Neural crest cell (in vitro differentiated cells): Measurements from ENCODE around the gene CCNF. TPM values are rescaled to one million over a fixed set of nuclear protein-coding genes. Genes with fewer than 3 reads are reported as not detected.

Source experiments
- DNase-seq: peaks from one replicate; pipeline ENCODE4 v3.0.0; 2021; ENCODE audit warnings: low read depth, mixed read lengths, low spot score
- H3K27ac Mint-ChIP-seq: one replicate; pipeline ENCODE4 v1.8.0; 2021; ENCODE audit warnings: mild to moderate bottlenecking, mixed read lengths; ENCODE audit not compliant: unreplicated experiment
- H3K27me3 Mint-ChIP-seq: 2 replicates; pipeline ENCODE4 v1.8.0; 2021; ENCODE audit warnings: low read depth, mild to moderate bottlenecking, mixed read lengths
- H3K36me3 Mint-ChIP-seq: 2 replicates; pipeline ENCODE4 v1.8.0; 2021; ENCODE audit warnings: low read depth, mild to moderate bottlenecking, mixed read lengths
- H3K4me1 Mint-ChIP-seq: 2 replicates; pipeline ENCODE4 v1.8.0; 2021; ENCODE audit warnings: mixed read lengths
- H3K4me3 Mint-ChIP-seq: one replicate; pipeline ENCODE4 v1.8.0; 2021; ENCODE audit warnings: mild to moderate bottlenecking, mixed read lengths
- H3K9me3 Mint-ChIP-seq: 2 replicates; pipeline ENCODE4 v1.8.0; 2021; ENCODE audit warnings: mixed read lengths
- CTCF ChIP-seq: fragments of 200-600 bp; sonication (generic); conservative IDR thresholded peaks from 2 replicates; pipeline ENCODE4 v1.5.0; 2021; ENCODE audit warnings: antibody characterized with exemption, mild to moderate bottlenecking
- total RNA-seq: library from RNA; stranded (reverse); gene quantifications from 2 replicates; pipeline ENCODE4 v1.2.1, GENCODE V29; 2021

CCNF gene
- total RNA-seq, 1 donor from 2014 or later = 67.5 TPM

- H3K4me1 Mint-ChIP-seq = peaks cover 27% of the 10 kb centered on the region
- no peaks in the 10 kb centered on the region for H3K9me3 Mint-ChIP-seq
- no peak for TF ChIP-seq CTCF
- peak; percentile 79 for DNase-seq
- no peaks in the 10 kb centered on the region for H3K36me3 Mint-ChIP-seq
- H3K27me3 Mint-ChIP-seq = peaks cover 15% of the 10 kb centered on the region
- H3K27ac Mint-ChIP-seq = no peak within 1 kb of the TSS
- peak within 1 kb of the TSS; percentile 86 for H3K4me3 Mint-ChIP-seq
These were observed 45.7 kb downstream of the CCNF start, which contains the start of gene TBC1D24 for GRCh38 chr16:2474877-2475412. Gene TBC1D24, plus strand, starts transcription at chr16:2475127. Its CDS starts 21,022 bp downstream, at chr16:2496149.

GRCh38 chr16:2475413-2476344 is 46.4 kb downstream of the CCNF start:
- no peak for TF ChIP-seq CTCF
- H3K4me3 Mint-ChIP-seq = peak overlapping the region; percentile 86
- peaks cover 14% of the 10 kb centered on the region for H3K27me3 Mint-ChIP-seq
- DNase-seq = no peak
- H3K4me1 Mint-ChIP-seq = peaks cover 22% of the 10 kb centered on the region
- no peak overlapping the region for H3K27ac Mint-ChIP-seq
- no peaks in the 10 kb centered on the region for H3K9me3 Mint-ChIP-seq
- no peaks in the 10 kb centered on the region for H3K36me3 Mint-ChIP-seq

GRCh38 chr16:2476345-2476720 is 47.1 kb downstream of the CCNF start:
- DNase-seq = no peak
- Mint-ChIP-seq H3K4me1 (peaks cover 21% of the 10 kb centered on the region), H3K27ac (no peak overlapping the region), H3K4me3 (peak overlapping the region; percentile 86), H3K36me3 (no peaks in the 10 kb centered on the region), H3K27me3 (peaks cover 14% of the 10 kb centered on the region), H3K9me3 (no peaks in the 10 kb centered on the region)
- no peak for TF ChIP-seq CTCF

- H3K4me3 Mint-ChIP-seq = peak overlapping the region; percentile 86
- no peak for TF ChIP-seq CTCF
- no peak for DNase-seq
- no peak overlapping the region for H3K27ac Mint-ChIP-seq
- peaks cover 14% of the 10 kb centered on the region for H3K27me3 Mint-ChIP-seq
- H3K4me1 Mint-ChIP-seq = peaks cover 21% of the 10 kb centered on the region
- H3K9me3 Mint-ChIP-seq = no peaks in the 10 kb centered on the region
- H3K36me3 Mint-ChIP-seq = no peaks in the 10 kb centered on the region
These were observed 47.5 kb downstream of the CCNF start for GRCh38 chr16:2476741-2477140.

GRCh38 chr16:2477327-2477726 is 48.1 kb downstream of the CCNF start:
- no peak for TF ChIP-seq CTCF
- H3K36me3 Mint-ChIP-seq = no peaks in the 10 kb centered on the region
- no peaks in the 10 kb centered on the region for H3K9me3 Mint-ChIP-seq
- H3K27ac Mint-ChIP-seq = no peak overlapping the region
- peak overlapping the region; percentile 86 for H3K4me3 Mint-ChIP-seq
- peaks cover 21% of the 10 kb centered on the region for H3K4me1 Mint-ChIP-seq
- H3K27me3 Mint-ChIP-seq = peaks cover 14% of the 10 kb centered on the region
- DNase-seq = no peak
